H1 (cell line): ENCODE results near the gene MAGI2. TPM values are rescaled to one million over a fixed set of nuclear protein-coding genes. Genes with fewer than 3 reads are reported as not detected.

Experiments used
- CTCF ChIA-PET: fragments of 300-600 bp; sonication (Branson Sonifier 250); formaldehyde crosslinking; loops from one replicate; lab custom pipeline; 2021; ENCODE audit not compliant: partially characterized antibody; lab: Charles Lee
- POLR2A ChIA-PET: fragments of 300-600 bp; sonication (Branson Sonifier 250); formaldehyde crosslinking; loops from one replicate; lab custom pipeline; 2021; ENCODE audit warnings: inconsistent platforms; ENCODE audit not compliant: partially characterized antibody; lab: Charles Lee
- DNase-seq, 2 experiments: peaks; one replicate each; pipeline versions ENCODE4 v3.0.0 to v3.0.0-alpha.2; 2010 to 2022; ENCODE audit warnings: low spot score in 2 of 2, low read depth in 1 of 2, mixed read lengths in 1 of 2
- FAIRE-seq: peaks from 2 replicates; lab custom pipeline; 2011; peaks lifted over from hg19 to GRCh38; lab: Jason Lieb, UNC
- H2AFZ ChIP-seq: 2 replicates; pipeline ENCODE4 v1.8.1; 2012; ENCODE audit warnings: low read length, inconsistent platforms
- H2AK5ac ChIP-seq: 2 replicates; pipeline ENCODE4 v1.6.1; 2013; ENCODE audit warnings: low read depth, low read length
- H2BK120ac ChIP-seq: replicated peaks from 2 replicates; pipeline ENCODE3; 2013; ENCODE audit warnings: low read depth, low read length, inconsistent platforms
- H2BK12ac ChIP-seq: 2 replicates; pipeline ENCODE4 v1.6.1; 2013; ENCODE audit warnings: low read depth, low read length
- H2BK15ac ChIP-seq: 2 replicates; pipeline ENCODE4 v1.6.1; 2013; ENCODE audit warnings: low read length
- H2BK20ac ChIP-seq: 2 replicates; pipeline ENCODE4 v1.6.1; 2013; ENCODE audit warnings: low read length
- H2BK5ac ChIP-seq: 2 replicates; pipeline ENCODE4 v1.6.1; 2013; ENCODE audit warnings: low read depth, low read length
- H3K14ac ChIP-seq: 2 replicates; pipeline ENCODE4 v1.6.1; 2013; ENCODE audit warnings: inconsistent platforms; ENCODE audit not compliant: insufficient read length
- H3K18ac ChIP-seq: 2 replicates; pipeline ENCODE4 v1.6.1; 2013; ENCODE audit warnings: low read length; ENCODE audit errors: extremely low read depth
- H3K23ac ChIP-seq: 2 replicates; pipeline ENCODE4 v1.6.1; 2013; ENCODE audit warnings: inconsistent platforms; ENCODE audit not compliant: insufficient read length
- H3K23me2 ChIP-seq: 2 replicates; pipeline ENCODE4 v1.6.1; 2013; ENCODE audit warnings: low read depth, low read length
- H3K27ac ChIP-seq: 2 replicates; pipeline ENCODE4 v1.6.1; 2011; ENCODE audit warnings: low read depth, low read length, inconsistent platforms
- H3K27me3 ChIP-seq, 4 experiments: replicated peaks in 1 of 4; 1 replicate in 1 of 4; 2 replicates in 3 of 4; pipeline versions ENCODE4 v1.6.1 to v1.8.1; 2011 to 2013; ENCODE audit warnings: low read length in 3 of 4, mild to moderate bottlenecking in 3 of 4, inconsistent platforms in 2 of 4, mixed read lengths in 2 of 4, moderate library complexity in 1 of 4; ENCODE audit not compliant: control insufficient read depth in 3 of 4, insufficient read depth in 3 of 4; ENCODE audit errors: extremely low read depth in 1 of 4
- H3K36me3 ChIP-seq, 4 experiments: 2 replicates each; pipeline versions ENCODE4 v1.6.1 to v1.8.1; 2011 to 2013; ENCODE audit warnings: mild to moderate bottlenecking in 4 of 4, low read length in 3 of 4, moderate library complexity in 2 of 4, control low read depth in 1 of 4, inconsistent platforms in 1 of 4; ENCODE audit not compliant: insufficient read depth in 4 of 4, control insufficient read depth in 2 of 4
- H3K4ac ChIP-seq: replicated peaks from 2 replicates; pipeline ENCODE3; 2013; ENCODE audit warnings: low read length, low read depth, mixed read lengths, inconsistent platforms; ENCODE audit not compliant: insufficient read length
- H3K4me1 ChIP-seq, 4 experiments: replicated peaks in 1 of 4; 1 replicate in 1 of 4; 2 replicates in 3 of 4; pipeline versions ENCODE4 v1.6.1 to v1.8.1; 2011 to 2013; ENCODE audit warnings: low read length in 3 of 4, inconsistent platforms in 2 of 4, mixed read lengths in 1 of 4; ENCODE audit not compliant: insufficient read depth in 4 of 4, control insufficient read depth in 3 of 4
- H3K4me2 ChIP-seq, 2 experiments: 2 replicates each; pipeline versions ENCODE4 v1.6.1 to v1.8.1; 2011 to 2013; ENCODE audit warnings: low read depth in 2 of 2, low read length in 2 of 2, control low read depth in 1 of 2, inconsistent platforms in 1 of 2, mild to moderate bottlenecking in 1 of 2; ENCODE audit not compliant: insufficient read depth in 1 of 2
- H3K4me3 ChIP-seq, 4 experiments: fragments of 200-600, 300-600 bp in 1 of 4; sonication (generic), shearing (Covaris generic), sonication (Bioruptor Twin) in 1 of 4; 2 replicates each; pipeline versions ENCODE4 v1.5.1 to v1.8.1; 2011 to 2016; ENCODE audit warnings: low read length in 4 of 4, low read depth in 3 of 4, control low read depth in 2 of 4, inconsistent platforms in 2 of 4, mild to moderate bottlenecking in 2 of 4, mixed read lengths in 1 of 4, moderate library complexity in 1 of 4; ENCODE audit not compliant: insufficient read depth in 2 of 4; ENCODE audit errors: extremely low read depth in 1 of 4
- H3K56ac ChIP-seq: replicated peaks from 2 replicates; pipeline ENCODE3; 2013; ENCODE audit warnings: low read depth, mild to moderate bottlenecking, mixed read lengths, low read length, inconsistent platforms; ENCODE audit not compliant: insufficient read length
- H3K79me1 ChIP-seq: 2 replicates; pipeline ENCODE4 v1.6.1; 2013; ENCODE audit warnings: low read depth, low read length, control low read depth
- H3K79me2 ChIP-seq, 2 experiments: 2 replicates each; pipeline versions ENCODE4 v1.6.1 to v1.8.1; 2012 to 2013; ENCODE audit warnings: low read length in 2 of 2, mild to moderate bottlenecking in 2 of 2, inconsistent platforms in 1 of 2; ENCODE audit not compliant: insufficient read depth in 2 of 2, control insufficient read depth in 1 of 2
- H3K9ac ChIP-seq, 4 experiments: replicated peaks in 1 of 4; 1 replicate in 1 of 4; 2 replicates in 3 of 4; pipeline versions ENCODE4 v1.6.1 to v1.8.1; 2011 to 2013; ENCODE audit warnings: low read depth in 3 of 4, low read length in 3 of 4, control low read depth in 2 of 4, mild to moderate bottlenecking in 2 of 4, moderate library complexity in 2 of 4, inconsistent platforms in 1 of 4; ENCODE audit errors: extremely low read depth in 1 of 4
- H3K9me3 ChIP-seq, 2 experiments: 2 replicates each; pipeline versions ENCODE4 v1.6.1 to v1.8.1; 2012 to 2013; ENCODE audit warnings: mild to moderate bottlenecking in 2 of 2, moderate library complexity in 2 of 2, control low read depth in 1 of 2, inconsistent platforms in 1 of 2, low read depth in 1 of 2, low read length in 1 of 2, mixed read lengths in 1 of 2; ENCODE audit not compliant: insufficient read depth in 2 of 2
- H4K20me1 ChIP-seq, 2 experiments: replicated peaks in 1 of 2; 2 replicates each; pipeline versions ENCODE3 to v1.8.1; 2011 to 2013; ENCODE audit warnings: inconsistent platforms in 2 of 2, low read length in 2 of 2, mild to moderate bottlenecking in 1 of 2; ENCODE audit not compliant: insufficient read depth in 2 of 2, control insufficient read depth in 1 of 2
- H4K5ac ChIP-seq: 2 replicates; pipeline ENCODE4 v1.6.1; 2013; ENCODE audit warnings: low read length, low read depth, mixed read lengths, inconsistent platforms; ENCODE audit not compliant: insufficient read length
- H4K8ac ChIP-seq: 2 replicates; pipeline ENCODE4 v1.8.0; 2013; ENCODE audit warnings: mild to moderate bottlenecking, moderate library complexity, low read length, inconsistent platforms; ENCODE audit not compliant: insufficient read depth; ENCODE audit errors: extremely low read depth
- H4K91ac ChIP-seq: replicated peaks from 2 replicates; pipeline ENCODE3; 2013; ENCODE audit warnings: low read length, mixed read lengths, inconsistent platforms; ENCODE audit not compliant: insufficient read length
- BRCA1 ChIP-seq: IDR thresholded peaks from 2 replicates; pipeline ENCODE4 v1.6.1; 2012; ENCODE audit warnings: low read depth, low read length, improper control_type of control experiment
- CBX5 ChIP-seq: fragments of 300-800, 300-1000 bp; sonication (generic); IDR thresholded peaks from 2 replicates; pipeline ENCODE4 v1.7.1; 2016; ENCODE audit warnings: antibody characterized with exemption, low read length, low read depth
- CTBP2 ChIP-seq: IDR thresholded peaks from 2 replicates; pipeline ENCODE4 v1.7.0; 2011; ENCODE audit warnings: borderline replicate concordance, mild to moderate bottlenecking, moderate library complexity, mixed read lengths, low read length; ENCODE audit not compliant: insufficient read depth, insufficient read length
- GABPA ChIP-seq: IDR thresholded peaks from 2 replicates; pipeline ENCODE4 v1.6.1; 2011; ENCODE audit warnings: mild to moderate bottlenecking, low read length, moderate library complexity, borderline replicate concordance; ENCODE audit not compliant: insufficient read depth
- RAD21 ChIP-seq, 2 experiments: IDR thresholded peaks in 1 of 2; conservative IDR thresholded peaks in 1 of 2; 2 replicates each; pipeline ENCODE4 v1.6.1; 2011; ENCODE audit warnings: low read depth in 2 of 2, low read length in 2 of 2, improper control_type of control experiment in 1 of 2, inconsistent platforms in 1 of 2, mild to moderate bottlenecking in 1 of 2, moderate library complexity in 1 of 2
- SRF ChIP-seq: IDR thresholded peaks from 2 replicates; pipeline ENCODE4 v1.6.1; 2011; ENCODE audit warnings: mild to moderate bottlenecking, low read depth, low read length, moderate library complexity
- YY1 ChIP-seq: IDR thresholded peaks from 2 replicates; pipeline ENCODE4 v1.6.1; 2011; ENCODE audit warnings: low read depth, mild to moderate bottlenecking, low read length
- WGBS, 2 experiments: shearing (Covaris generic) in 1 of 2; methylation state at CpG; one replicate each; pipeline versions ENCODE4 v1.1.6 to v1.1.7; 2013 to 2015; ENCODE audit warnings: low lambda C conversion rate in 2 of 2, mixed read lengths in 2 of 2, inconsistent platforms in 1 of 2, low coverage in 1 of 2, missing lambda C conversion rate in 1 of 2; ENCODE audit not compliant: insufficient replicate concordance in 2 of 2, insufficient coverage in 1 of 2, insufficient read length in 1 of 2; ENCODE audit errors: extremely low coverage in 1 of 2, missing lambda C conversion rate in 1 of 2; 5-methylcytosine and 5-hydroxymethylcytosine counted together
- polyA plus RNA-seq, 7 experiments: library from polyadenylated mRNA; depleted of rRNA in 3 of 7; stranded (reverse) in 5 of 7; unstranded in 2 of 7; fragments of >200 nt in 5 of 7; fragments of 200-250 nt in 2 of 7; gene quantifications; 1 replicate in 5 of 7; 2 replicates in 1 of 7; 4 replicates in 1 of 7; pipeline versions ENCODE4 v1.2.1 to v1.2.3, GENCODE V29; 2011 to 2013; ENCODE audit warnings: missing spikeins in 2 of 7, mixed read lengths in 2 of 7
- total RNA-seq: library from RNA; stranded (reverse); fragmentation: NEBNext Ultra II Directional; extraction: Animal tissue kit (Norgen Biotek cat#: 25700); gene quantifications from 2 replicates; pipeline ENCODE4 v1.2.1, GENCODE V29; 2021

Gene MAGI2
- total and polyA plus RNA-seq, 2 of the 8 experiments (the other 6 are each of a cell fraction or from before 2014, with no cell fraction given): 6.0 to 27.3 TPM

GRCh38 chr7:79051915-79052314 lies 401.6 kb downstream of the MAGI2 start:
- 0 out of 2 replicates have a peak overlapping the region, but pooled peaks have one; percentile 63 for H2AFZ ChIP-seq
- no peak overlapping the region for H3K23ac ChIP-seq
- H3K36me3 ChIP-seq: no peaks in the 10 kb centered on the region
- H3K4me1 ChIP-seq: no peaks in the 10 kb centered on the region
- H2AK5ac ChIP-seq: no peak overlapping the region
- no peak overlapping the region for H3K4ac ChIP-seq
- no peak overlapping the region for H3K14ac ChIP-seq
- ChIA-PET CTCF (no interaction called here), POLR2A (no interaction called here)
- H3K79me2 ChIP-seq: no peaks in the 10 kb centered on the region
- no peak for TF ChIP-seq SRF
- no peak for TF ChIP-seq CBX5
- TF ChIP-seq RAD21 (IDR thresholded peaks at IDR 0.05 in 1 of 2, conservative IDR thresholded peaks at IDR 0.05 in 1 of 2; ENCODE audit: low read depth in 2 of 2, low read length in 2 of 2): no peak
- no peak for TF ChIP-seq BRCA1
- no peak for TF ChIP-seq CTBP2
- TF ChIP-seq YY1: no peak
- TF ChIP-seq GABPA: no peak
- no peak overlapping the region for H2BK12ac ChIP-seq
- no peaks in the 10 kb centered on the region for H3K23me2 ChIP-seq
- H2BK15ac ChIP-seq: no peak overlapping the region
- no peak overlapping the region for H3K4me3 ChIP-seq
- H2BK5ac ChIP-seq: no peak overlapping the region
- no peak overlapping the region for H2BK20ac ChIP-seq
- no peak overlapping the region for H3K9ac ChIP-seq
- no peaks in the 10 kb centered on the region for H3K27me3 ChIP-seq
- WGBS, 2 experiments: 84% methylated on average over 2 of the region's 2 CpGs; no CpG with 5 or more reads in 1 of the 2 experiments
- no peak for DNase-seq
- no peaks in the 10 kb centered on the region for H3K9me3 ChIP-seq
- no peak overlapping the region for H2BK120ac ChIP-seq
- H3K18ac ChIP-seq: no peak overlapping the region
- no peaks in the 10 kb centered on the region for H4K20me1 ChIP-seq
- H3K79me1 ChIP-seq: no peaks in the 10 kb centered on the region
- no peak overlapping the region for H3K4me2 ChIP-seq
- FAIRE-seq: no peak
- H4K91ac ChIP-seq: no peak overlapping the region
- no peak overlapping the region for H3K27ac ChIP-seq
- H4K8ac ChIP-seq: no peak overlapping the region
- H3K56ac ChIP-seq: no peak overlapping the region
- H4K5ac ChIP-seq: no peak overlapping the region
